Endothelial cell of umbilical vein (primary cell): ENCODE measurements around the gene CDC42BPG. TPM values are rescaled to one million over a fixed set of nuclear protein-coding genes. Genes with fewer than 3 reads are reported as not detected.

Experiments
- BruUV-seq: library from RNA; stranded (reverse); fragments of 400-500 nt; replicated peaks from 2 replicates; lab custom pipeline; 2021; lab: Mats Ljungman, UMichigan
- CTCF ChIA-PET: fragments of 300-600, 350-600 bp; sonication (Branson Sonifier 250); formaldehyde crosslinking; loops from one replicate; lab custom pipeline; 2021; ENCODE audit warnings: antibody characterized with exemption, inconsistent platforms; lab: Charles Lee
- POLR2A ChIA-PET: fragments of 300-600, 350-600 bp; sonication (Branson Sonifier 250); formaldehyde crosslinking; loops from one replicate; lab custom pipeline; 2021; ENCODE audit warnings: antibody characterized with exemption, inconsistent platforms; lab: Charles Lee
- DNase-seq: peaks from one replicate; pipeline ENCODE4 v3.0.0-alpha.2; 2011; ENCODE audit warnings: low read depth, low spot score
- FAIRE-seq: peaks from 2 replicates; lab custom pipeline; 2011; peaks lifted over from hg19 to GRCh38; lab: Jason Lieb, UNC
- H2AFZ ChIP-seq: 2 replicates; pipeline ENCODE4 v1.6.0; 2012; ENCODE audit warnings: low read depth, low read length, control low read depth, inconsistent platforms
- H3K27ac ChIP-seq: 2 replicates; pipeline ENCODE4 v1.5.1; 2011; ENCODE audit warnings: low read depth, mild to moderate bottlenecking, control low read depth, low read length, moderate library complexity; ENCODE audit not compliant: insufficient read depth
- H3K27me3 ChIP-seq, 2 experiments: 2 replicates each; pipeline versions ENCODE4 v1.6.0 to v1.6.1; 2011; ENCODE audit warnings: low read length in 2 of 2, mixed read lengths in 1 of 2; ENCODE audit not compliant: control insufficient read depth in 2 of 2, insufficient read depth in 2 of 2
- H3K36me3 ChIP-seq, 2 experiments: 2 replicates in 1 of 2; 3 replicates in 1 of 2; pipeline ENCODE4 v1.5.1; 2011; ENCODE audit warnings: low read length in 2 of 2, mild to moderate bottlenecking in 1 of 2, moderate library complexity in 1 of 2; ENCODE audit not compliant: control insufficient read depth in 2 of 2, insufficient read depth in 2 of 2; ENCODE audit errors: extremely low read depth in 1 of 2
- H3K4me1 ChIP-seq: 3 replicates; pipeline ENCODE4 v1.5.1; 2011; ENCODE audit warnings: mild to moderate bottlenecking, low read length; ENCODE audit not compliant: control insufficient read depth, insufficient read depth; ENCODE audit errors: extremely low read depth
- H3K4me2 ChIP-seq: 2 replicates; pipeline ENCODE4 v1.6.1; 2011; ENCODE audit warnings: low read length, control low read depth, mixed read lengths; ENCODE audit not compliant: insufficient read depth
- H3K4me3 ChIP-seq, 3 experiments: fragments of 200-600 bp in 1 of 3; sonication (generic), shearing (Covaris generic) in 1 of 3; replicated peaks in 1 of 3; 2 replicates each; pipeline ENCODE4 v1.5.1; 2011 to 2016; ENCODE audit warnings: control low read depth in 3 of 3, low read length in 3 of 3, mild to moderate bottlenecking in 2 of 3, inconsistent platforms in 1 of 3, low read depth in 1 of 3, moderate library complexity in 1 of 3; ENCODE audit not compliant: insufficient read depth in 1 of 3
- H3K79me2 ChIP-seq: 2 replicates; pipeline ENCODE4 v1.6.0; 2012; ENCODE audit warnings: low read length, inconsistent platforms; ENCODE audit not compliant: control insufficient read depth, insufficient read depth
- H3K9ac ChIP-seq: replicated peaks from 2 replicates; pipeline ENCODE3; 2011; ENCODE audit warnings: low read length, control low read depth; ENCODE audit not compliant: insufficient read depth; ENCODE audit errors: extremely low read depth
- H3K9me1 ChIP-seq: replicated peaks from 3 replicates; pipeline ENCODE4 v1.6.0; 2011; ENCODE audit warnings: mild to moderate bottlenecking, low read length; ENCODE audit not compliant: control insufficient read depth, insufficient read depth; ENCODE audit errors: extremely low read depth
- H3K9me3 ChIP-seq: replicated peaks from 2 replicates; pipeline ENCODE4 v1.5.1; 2012; ENCODE audit warnings: low read length, inconsistent platforms; ENCODE audit not compliant: control insufficient read depth, insufficient read depth
- H4K20me1 ChIP-seq: replicated peaks from 2 replicates; pipeline ENCODE3; 2011; ENCODE audit warnings: mild to moderate bottlenecking, low read length; ENCODE audit not compliant: control insufficient read depth, insufficient read depth; ENCODE audit errors: extremely low read depth
- CTCF ChIP-seq, 2 donors: IDR thresholded peaks; 1 replicate in 1 of 2; 2 replicates in 1 of 2; pipeline ENCODE4 v1.5.1; 2011; ENCODE audit warnings: low read length in 2 of 2, mild to moderate bottlenecking in 2 of 2, moderate library complexity in 2 of 2, control low read depth in 1 of 2, inconsistent platforms in 1 of 2, low read depth in 1 of 2; ENCODE audit not compliant: insufficient read depth in 1 of 2; ENCODE audit errors: extremely low read depth in 1 of 2
- EZH2 ChIP-seq: IDR thresholded peaks from 2 replicates; pipeline ENCODE4 v1.6.1; 2012; ENCODE audit warnings: borderline replicate concordance, low read depth, mild to moderate bottlenecking, moderate library complexity, low read length, inconsistent platforms; ENCODE audit not compliant: severe bottlenecking
- FOS ChIP-seq: IDR thresholded peaks from 2 replicates; pipeline ENCODE4 v1.6.1; 2011; ENCODE audit warnings: mild to moderate bottlenecking, low read length, moderate library complexity, borderline replicate concordance; ENCODE audit not compliant: insufficient read depth
- GATA2 ChIP-seq: IDR thresholded peaks from 2 replicates; pipeline ENCODE4 v1.7.0; 2011; ENCODE audit warnings: low read depth, mild to moderate bottlenecking, moderate library complexity, mixed read lengths, low read length; ENCODE audit not compliant: insufficient read length, insufficient read depth
- JUN ChIP-seq: IDR thresholded peaks from 2 replicates; pipeline ENCODE4 v1.6.1; 2011; ENCODE audit warnings: borderline replicate concordance, low read depth; ENCODE audit not compliant: insufficient read length, insufficient read depth
- MAX ChIP-seq: IDR thresholded peaks from 2 replicates; pipeline ENCODE4 v1.6.1; 2011; ENCODE audit not compliant: insufficient read depth, insufficient read length
- MYC ChIP-seq: IDR thresholded peaks from one replicate; pipeline ENCODE4 v1.6.1; 2011; ENCODE audit warnings: mild to moderate bottlenecking, low read depth, low read length
- POLR2A ChIP-seq: IDR thresholded peaks from 2 replicates; pipeline ENCODE4 v1.6.1; 2012; ENCODE audit warnings: low read depth, mild to moderate bottlenecking, control low read depth, low read length
- POLR2AphosphoS5 ChIP-seq: IDR thresholded peaks from 2 replicates; pipeline ENCODE4 v1.6.1; 2012; ENCODE audit warnings: low read depth, mild to moderate bottlenecking, control low read depth, low read length, moderate library complexity; ENCODE audit not compliant: insufficient read depth
- dilution Hi-C: fragments of 300-500 bp; cut with MboI; formaldehyde crosslinking; loops from one replicate; pipeline ENCODE4 v1.15.0; 2019; ENCODE audit warnings: low sequenced_read_pairs; ENCODE audit not compliant: extremely low pct_ligation_motif_present
- intact Hi-C: fragments of 100-400 bp; cut with micrococcal nuclease; formaldehyde crosslinking; loops from one replicate; pipeline ENCODE4 v1.10.0; 2022
- polyA plus RNA-seq, 4 experiments: library from polyadenylated mRNA; depleted of rRNA in 3 of 4; stranded (reverse) in 3 of 4; unstranded in 1 of 4; fragments of >200 nt; gene quantifications; 2 replicates each; pipeline versions ENCODE4 v1.2.1 to v1.2.3, GENCODE V29; 2011 to 2012; ENCODE audit warnings: missing spikeins in 1 of 4
- total RNA-seq: library from RNA; stranded (reverse); gene quantifications from 2 replicates; pipeline ENCODE4 v1.2.3, GENCODE V29; 2021

The CDC42BPG gene
- total and polyA plus RNA-seq, 2 donors (not counting 3 experiments of a cell fraction or from before 2014, with no cell fraction given): 0.19 to 0.42 TPM

DNA sequence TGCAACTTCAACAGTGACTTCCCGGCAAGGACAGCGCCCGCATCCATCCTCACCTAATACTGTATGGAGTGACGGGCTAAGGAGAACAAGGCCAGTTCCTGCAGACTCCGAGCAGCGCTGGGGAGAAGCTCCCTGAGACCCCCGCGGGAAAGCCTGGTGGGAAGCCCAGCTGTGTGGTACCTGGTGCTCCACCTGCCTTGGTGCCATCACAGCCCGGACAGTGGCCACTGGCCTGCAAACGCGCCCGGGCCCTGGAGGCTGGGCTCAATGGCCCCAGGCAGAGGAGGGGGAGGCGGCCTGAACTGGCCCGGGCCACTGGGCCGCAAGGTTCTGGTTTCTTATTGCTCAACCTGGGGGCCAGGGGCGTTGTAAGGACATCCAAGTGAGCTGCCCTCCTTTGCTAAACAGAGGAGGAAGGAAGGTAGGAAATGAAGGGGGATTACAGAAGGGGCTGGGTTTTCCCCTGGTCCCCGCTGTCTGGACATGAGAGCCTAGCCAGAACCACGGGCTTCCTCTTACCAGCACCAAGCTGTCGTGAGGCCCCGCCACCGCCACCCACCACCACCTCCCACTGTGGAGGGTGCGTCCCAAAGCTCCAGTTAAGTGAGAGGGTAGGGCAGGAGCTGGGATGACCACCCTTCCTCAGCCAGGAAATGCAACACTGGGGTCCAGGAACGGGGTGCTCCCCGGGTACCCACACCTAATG lies 8.5 kb upstream of the CDC42BPG start:
- no peaks in the 10 kb centered on the region for H3K9me3 ChIP-seq
- H3K4me2 ChIP-seq: no peak overlapping the region
- H4K20me1 ChIP-seq: no peaks in the 10 kb centered on the region
- no peak overlapping the region for H3K27ac ChIP-seq
- DNase-seq (no peak), FAIRE-seq (no peak)
- H2AFZ ChIP-seq: no peak overlapping the region
- ChIA-PET CTCF (interaction anchor here (0.8 to 9.1 kb wide), 5 partner anchors 12 to 144 kb away, joined by 3 to 101 read pairs (median 37); partner anchors contain the start of genes BATF2 and EHD1), POLR2A (interaction anchor here (2.8 kb wide), 1 partner anchor 25 kb away, joined by 18 read pairs; the partner anchor contains the start of gene EHD1)
- no peak for TF ChIP-seq POLR2AphosphoS5
- no peak for TF ChIP-seq EZH2
- TF ChIP-seq MAX: no peak
- no peak for TF ChIP-seq MYC
- TF ChIP-seq CTCF (IDR thresholded peaks at IDR 0.05; ENCODE audit: extremely low read depth in 1 of 2, insufficient read depth in 1 of 2, low read depth in 1 of 2, low read length in 2 of 2): no peak
- no peak for TF ChIP-seq GATA2
- TF ChIP-seq FOS: no peak
- TF ChIP-seq POLR2A: no peak
- TF ChIP-seq JUN: no peak
- TSS peak; percentile 45 for BruUV-seq
- peaks cover 19% of the 10 kb centered on the region for H3K79me2 ChIP-seq
- H3K4me3 ChIP-seq: no peak overlapping the region
- dilution Hi-C loops: no loop called here
- no peaks in the 10 kb centered on the region for H3K27me3 ChIP-seq
- H3K36me3 ChIP-seq: peaks cover 0 to 7% of the 10 kb centered on the region in 2 experiments
- H3K4me1 ChIP-seq: peaks cover 30% of the 10 kb centered on the region
- intact Hi-C loops: no loop called here
- no peaks in the 10 kb centered on the region for H3K9me1 ChIP-seq
- H3K9ac ChIP-seq: no peak overlapping the region
